Measurements from ENCODE around the gene SUN1.
"Not testable (repeated sequence)": the region's sequence is repeated elsewhere in the genome, so short reads cannot be mapped to it uniquely, and the experiment has no call there.

The SUN1 gene

GRCh38 chr7:860149-860548 lies 27.9 kb downstream of the SUN1 start:
- H3K9ac ChIP-seq (ENCODE audit: low read length) = no peak overlapping the region
- H3K9me3 ChIP-seq (ENCODE audit: control insufficient read depth, insufficient read depth, low read depth, low read length) = no peaks in the 10 kb centered on the region
- H3K27ac ChIP-seq (ENCODE audit: low read depth, low read length) = no peak overlapping the region
- H3K4me1 ChIP-seq (ENCODE audit: control insufficient read depth, insufficient read depth, low read length) = no peaks in the 10 kb centered on the region
- H3K27me3 ChIP-seq (ENCODE audit: control insufficient read depth, insufficient read depth, low read length) = no peaks in the 10 kb centered on the region
- H3K4me3 ChIP-seq (ENCODE audit: low read depth, low read length) = no peak overlapping the region
- peaks cover 94% of the 10 kb centered on the region for H3K36me3 ChIP-seq (ENCODE audit: control insufficient read depth, insufficient read depth, low read length)

- no peak overlapping the region for H3K27ac ChIP-seq (ENCODE audit: low read depth, low read length)
- H3K36me3 ChIP-seq (ENCODE audit: control insufficient read depth, insufficient read depth, low read length) = peaks cover 94% of the 10 kb centered on the region
- H3K9ac ChIP-seq (ENCODE audit: low read length) = no peak overlapping the region
- H3K4me3 ChIP-seq (ENCODE audit: low read depth, low read length) = no peak overlapping the region
- no peaks in the 10 kb centered on the region for H3K27me3 ChIP-seq (ENCODE audit: control insufficient read depth, insufficient read depth, low read length)
- no peaks in the 10 kb centered on the region for H3K9me3 ChIP-seq (ENCODE audit: control insufficient read depth, insufficient read depth, low read depth, low read length)
- no peaks in the 10 kb centered on the region for H3K4me1 ChIP-seq (ENCODE audit: control insufficient read depth, insufficient read depth, low read length)
Measured at GRCh38 chr7:861222-861621, 28.9 kb downstream of the SUN1 start.

DNA sequence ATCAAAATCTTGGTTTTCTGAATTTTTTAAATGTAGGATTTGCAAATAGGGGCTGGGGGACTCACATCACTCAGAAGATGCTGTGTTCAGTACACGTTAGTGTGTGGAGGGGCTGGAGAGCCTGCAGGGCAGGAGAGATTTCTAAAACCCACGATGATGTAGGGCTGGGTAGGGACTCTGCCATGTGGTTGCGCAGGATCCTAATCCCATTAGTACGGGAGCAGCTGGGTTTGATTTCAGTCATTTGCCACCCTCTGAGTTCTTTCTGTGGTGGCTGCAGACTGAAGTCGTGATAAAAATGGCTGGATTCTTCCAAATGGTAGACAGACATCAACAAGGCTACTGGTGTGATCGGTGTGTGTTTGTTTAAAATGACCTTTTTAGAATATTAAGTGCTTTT lies 29.9 kb downstream of the SUN1 start:
- Histone ChIP-seq H3K9ac (ENCODE audit: low read length) (no peak overlapping the region), H3K27ac (ENCODE audit: low read depth, low read length) (no peak overlapping the region), H3K9me3 (ENCODE audit: control insufficient read depth, insufficient read depth, low read depth, low read length) (no peaks in the 10 kb centered on the region), H3K36me3 (ENCODE audit: control insufficient read depth, insufficient read depth, low read length) (peaks cover 91% of the 10 kb centered on the region), H3K4me1 (ENCODE audit: control insufficient read depth, insufficient read depth, low read length) (no peaks in the 10 kb centered on the region), H3K27me3 (ENCODE audit: control insufficient read depth, insufficient read depth, low read length) (no peaks in the 10 kb centered on the region), H3K4me3 (ENCODE audit: low read depth, low read length) (no peak overlapping the region)

- Histone ChIP-seq H3K9me3 (ENCODE audit: control insufficient read depth, insufficient read depth, low read depth, low read length) (no peaks in the 10 kb centered on the region), H3K4me3 (ENCODE audit: low read depth, low read length) (no peak overlapping the region), H3K9ac (ENCODE audit: low read length) (no peak overlapping the region), H3K36me3 (ENCODE audit: control insufficient read depth, insufficient read depth, low read length) (peaks cover 91% of the 10 kb centered on the region), H3K4me1 (ENCODE audit: control insufficient read depth, insufficient read depth, low read length) (no peaks in the 10 kb centered on the region), H3K27me3 (ENCODE audit: control insufficient read depth, insufficient read depth, low read length) (no peaks in the 10 kb centered on the region), H3K27ac (ENCODE audit: low read depth, low read length) (no peak overlapping the region)
Measured at GRCh38 chr7:863106-863505, 30.8 kb downstream of the SUN1 start.

GRCh38 chr7:865921-866320 lies 33.6 kb downstream of the SUN1 start:
- H3K27me3 ChIP-seq (ENCODE audit: control insufficient read depth, insufficient read depth, low read length) = no peaks in the 10 kb centered on the region
- no peaks in the 10 kb centered on the region for H3K4me1 ChIP-seq (ENCODE audit: control insufficient read depth, insufficient read depth, low read length)
- H3K36me3 ChIP-seq (ENCODE audit: control insufficient read depth, insufficient read depth, low read length) = peaks cover 86% of the 10 kb centered on the region
- no peak overlapping the region for H3K9ac ChIP-seq (ENCODE audit: low read length)
- no peak overlapping the region for H3K4me3 ChIP-seq (ENCODE audit: low read depth, low read length)
- no peak overlapping the region for H3K27ac ChIP-seq (ENCODE audit: low read depth, low read length)
- no peaks in the 10 kb centered on the region for H3K9me3 ChIP-seq (ENCODE audit: control insufficient read depth, insufficient read depth, low read depth, low read length)

- Histone ChIP-seq H3K4me1 (ENCODE audit: control insufficient read depth, insufficient read depth, low read length) (no peaks in the 10 kb centered on the region), H3K36me3 (ENCODE audit: control insufficient read depth, insufficient read depth, low read length) (peaks cover 85% of the 10 kb centered on the region), H3K4me3 (ENCODE audit: low read depth, low read length) (no peak overlapping the region), H3K9me3 (ENCODE audit: control insufficient read depth, insufficient read depth, low read depth, low read length) (no peaks in the 10 kb centered on the region), H3K27me3 (ENCODE audit: control insufficient read depth, insufficient read depth, low read length) (no peaks in the 10 kb centered on the region), H3K9ac (ENCODE audit: low read length) (no peak overlapping the region), H3K27ac (ENCODE audit: low read depth, low read length) (no peak overlapping the region)
Measured at GRCh38 chr7:867001-867405, 34.7 kb downstream of the SUN1 start.

DNA sequence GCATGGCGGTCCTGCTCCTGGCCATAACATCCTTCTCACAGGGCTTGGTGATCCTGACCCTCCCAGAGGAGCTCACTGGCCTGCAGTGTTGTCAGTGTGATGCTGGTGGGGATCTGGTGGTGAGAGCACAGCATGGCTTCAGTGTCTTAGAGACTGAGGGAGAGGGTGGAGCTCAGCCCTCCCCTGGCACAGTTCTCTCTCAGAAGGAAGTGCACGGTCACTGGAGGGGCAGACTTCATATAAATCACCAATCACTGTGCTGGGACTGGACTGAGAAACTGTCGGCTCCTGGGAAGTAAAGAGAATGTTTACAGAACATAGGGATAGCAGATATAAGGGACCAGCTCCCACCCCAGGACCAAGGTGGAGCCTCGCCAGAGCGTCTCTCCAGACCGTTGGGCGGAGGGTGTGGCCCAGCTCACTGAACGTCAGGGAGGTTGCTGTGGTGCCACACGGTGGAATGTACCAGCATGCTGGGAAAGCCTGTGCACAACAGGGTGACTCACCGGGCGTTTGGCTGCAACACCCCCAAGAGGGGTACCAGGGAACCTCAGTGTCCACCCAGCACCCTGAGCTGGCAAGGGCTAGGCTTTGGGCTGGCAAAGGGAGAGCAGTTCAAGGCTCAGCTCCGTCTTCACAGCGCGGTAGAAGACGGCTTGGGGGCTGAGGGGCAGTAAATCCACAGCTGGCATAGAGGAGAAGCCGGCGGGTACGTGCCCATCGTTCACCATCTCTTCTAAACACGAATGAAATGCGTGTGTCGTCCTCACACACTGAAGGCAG lies 35.3 kb downstream of the SUN1 start:
- H3K4me1 ChIP-seq (ENCODE audit: control insufficient read depth, insufficient read depth, low read length) = no peaks in the 10 kb centered on the region
- no peak overlapping the region for H3K27ac ChIP-seq (ENCODE audit: low read depth, low read length)
- peaks cover 85% of the 10 kb centered on the region for H3K36me3 ChIP-seq (ENCODE audit: control insufficient read depth, insufficient read depth, low read length)
- H3K27me3 ChIP-seq (ENCODE audit: control insufficient read depth, insufficient read depth, low read length) = no peaks in the 10 kb centered on the region
- H3K9ac ChIP-seq (ENCODE audit: low read length) = no peak overlapping the region
- H3K9me3 ChIP-seq (ENCODE audit: control insufficient read depth, insufficient read depth, low read depth, low read length) = no peaks in the 10 kb centered on the region
- no peak overlapping the region for H3K4me3 ChIP-seq (ENCODE audit: low read depth, low read length)

GRCh38 chr7:868189-868486 lies 35.9 kb downstream of the SUN1 start:
- H3K4me3 ChIP-seq (ENCODE audit: low read depth, low read length) = no peak overlapping the region
- no peaks in the 10 kb centered on the region for H3K27me3 ChIP-seq (ENCODE audit: control insufficient read depth, insufficient read depth, low read length)
- no peaks in the 10 kb centered on the region for H3K4me1 ChIP-seq (ENCODE audit: control insufficient read depth, insufficient read depth, low read length)
- no peak overlapping the region for H3K9ac ChIP-seq (ENCODE audit: low read length)
- no peak overlapping the region for H3K27ac ChIP-seq (ENCODE audit: low read depth, low read length)
- peaks cover 86% of the 10 kb centered on the region for H3K36me3 ChIP-seq (ENCODE audit: control insufficient read depth, insufficient read depth, low read length)
- no peaks in the 10 kb centered on the region for H3K9me3 ChIP-seq (ENCODE audit: control insufficient read depth, insufficient read depth, low read depth, low read length)

- no peak overlapping the region for H3K4me3 ChIP-seq (ENCODE audit: low read depth, low read length)
Measured at GRCh38 chr7:869348-869747, 37.1 kb downstream of the SUN1 start.

DNA sequence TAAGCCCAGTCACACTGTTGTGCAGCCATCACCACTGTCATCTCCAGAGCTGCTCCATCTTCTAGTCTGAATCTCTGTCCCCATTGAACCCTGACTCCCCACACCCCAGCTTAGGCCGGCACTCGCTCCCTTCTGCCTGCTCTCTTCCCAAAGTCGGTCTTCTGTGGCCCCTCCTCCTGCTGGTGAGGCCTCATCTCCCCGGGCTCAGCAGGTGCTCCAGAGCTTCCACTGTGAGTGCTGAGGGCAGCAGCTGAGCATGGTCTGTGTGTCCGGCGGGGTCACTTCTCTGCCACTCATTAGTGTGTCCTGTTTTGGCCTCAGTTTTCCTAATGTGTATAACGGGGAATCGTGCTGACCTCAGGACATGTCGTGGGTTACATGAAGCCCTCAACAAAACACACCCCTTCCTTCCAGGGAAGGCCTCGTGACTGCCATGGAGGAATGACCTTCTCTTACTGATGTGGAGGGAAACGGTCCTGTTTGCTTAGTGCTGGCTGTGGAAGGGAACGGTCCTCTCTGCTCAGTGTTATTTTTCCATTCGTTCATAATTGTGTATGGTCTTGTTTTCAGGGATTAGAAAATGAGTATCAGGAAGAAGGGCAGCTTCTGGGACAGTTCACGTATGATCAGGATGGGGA lies 39.7 kb downstream of the SUN1 start:
- H3K4me1 ChIP-seq (ENCODE audit: control insufficient read depth, insufficient read depth, low read length) = peaks cover 7% of the 10 kb centered on the region
- H3K4me3 ChIP-seq (ENCODE audit: low read depth, low read length) = no peak overlapping the region
- H3K27ac ChIP-seq (ENCODE audit: low read depth, low read length) = no peak overlapping the region
- H3K9me3 ChIP-seq (ENCODE audit: control insufficient read depth, insufficient read depth, low read depth, low read length) = no peaks in the 10 kb centered on the region
- H3K36me3 ChIP-seq (ENCODE audit: control insufficient read depth, insufficient read depth, low read length) = peaks cover 69% of the 10 kb centered on the region
- no peak overlapping the region for H3K9ac ChIP-seq (ENCODE audit: low read length)
- H3K27me3 ChIP-seq (ENCODE audit: control insufficient read depth, insufficient read depth, low read length) = no peaks in the 10 kb centered on the region

More at GRCh38 chr7:869348-869747, 37.1 kb downstream of the SUN1 start:
- Histone ChIP-seq H3K27ac (ENCODE audit: low read depth, low read length) (no peak overlapping the region), H3K9ac (ENCODE audit: low read length) (no peak overlapping the region), H3K4me1 (ENCODE audit: control insufficient read depth, insufficient read depth, low read length) (peaks cover 7% of the 10 kb centered on the region), H3K9me3 (ENCODE audit: control insufficient read depth, insufficient read depth, low read depth, low read length) (no peaks in the 10 kb centered on the region), H3K36me3 (ENCODE audit: control insufficient read depth, insufficient read depth, low read length) (peaks cover 84% of the 10 kb centered on the region), H3K27me3 (ENCODE audit: control insufficient read depth, insufficient read depth, low read length) (no peaks in the 10 kb centered on the region)

GRCh38 chr7:872685-873084 lies 40.4 kb downstream of the SUN1 start:
- peaks cover 62% of the 10 kb centered on the region for H3K36me3 ChIP-seq (ENCODE audit: control insufficient read depth, insufficient read depth, low read length)
- H3K27ac ChIP-seq (ENCODE audit: low read depth, low read length); H3K27me3 ChIP-seq (ENCODE audit: control insufficient read depth, insufficient read depth, low read length); H3K4me3 ChIP-seq (ENCODE audit: low read depth, low read length); H3K4me1 ChIP-seq (ENCODE audit: control insufficient read depth, insufficient read depth, low read length); H3K9me3 ChIP-seq (ENCODE audit: control insufficient read depth, insufficient read depth, low read depth, low read length); H3K9ac ChIP-seq (ENCODE audit: low read length): not testable (repeated sequence)
